CD4-positive, alpha-beta T cell treated with Interleukin-4 for 4 hours (primary cell): ENCODE results near the gene ATAD3A.
A peak's percentile ranks its signal among the peaks of the same experiment; 100 is the strongest.

ENCODE experiments used
- DNase-seq: peaks from one replicate; pipeline ENCODE4 v3.0.0-alpha.2; 2020

ATAD3A gene

DNA sequence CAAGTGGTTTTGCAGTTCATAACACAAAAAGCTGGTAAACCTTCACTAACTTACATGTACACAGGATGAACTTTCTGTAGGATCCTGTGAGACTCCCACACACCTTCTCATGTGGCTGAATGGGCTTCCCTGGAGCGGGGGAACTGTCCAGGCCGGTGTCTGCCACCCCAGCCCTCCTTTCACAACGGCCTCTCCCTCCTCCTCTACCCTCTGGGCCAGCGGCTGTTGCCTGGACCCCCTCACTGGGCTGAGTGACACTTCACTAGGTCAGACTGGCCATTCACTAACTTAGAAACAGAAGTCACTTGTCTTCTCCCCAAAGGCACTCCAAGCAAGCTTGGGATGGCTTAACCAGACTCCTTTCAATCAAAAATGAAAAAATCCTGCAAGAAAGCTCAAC is 46.6 kb downstream of the ATAD3A start:
- no peak for DNase-seq

DNA sequence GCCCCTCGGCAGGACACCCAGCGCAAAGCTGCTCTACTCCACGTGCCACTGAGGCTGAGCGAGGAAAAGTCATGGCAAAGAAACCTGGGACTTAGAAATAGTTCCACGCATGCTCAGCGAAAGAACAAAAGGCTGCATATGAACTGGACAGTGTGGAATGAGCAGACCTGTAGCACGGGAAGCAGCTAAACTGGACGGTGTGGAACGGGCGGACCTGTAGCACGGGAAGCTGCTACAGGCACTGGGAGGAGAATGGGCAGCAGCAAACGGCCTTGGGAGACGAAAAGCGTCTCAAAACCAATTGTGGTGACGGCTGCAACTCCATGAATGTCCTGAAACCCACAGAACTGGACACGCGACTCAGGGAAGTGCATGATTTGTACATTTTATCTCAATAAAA is 47.1 kb downstream of the ATAD3A start:
- DNase-seq = no peak

DNA sequence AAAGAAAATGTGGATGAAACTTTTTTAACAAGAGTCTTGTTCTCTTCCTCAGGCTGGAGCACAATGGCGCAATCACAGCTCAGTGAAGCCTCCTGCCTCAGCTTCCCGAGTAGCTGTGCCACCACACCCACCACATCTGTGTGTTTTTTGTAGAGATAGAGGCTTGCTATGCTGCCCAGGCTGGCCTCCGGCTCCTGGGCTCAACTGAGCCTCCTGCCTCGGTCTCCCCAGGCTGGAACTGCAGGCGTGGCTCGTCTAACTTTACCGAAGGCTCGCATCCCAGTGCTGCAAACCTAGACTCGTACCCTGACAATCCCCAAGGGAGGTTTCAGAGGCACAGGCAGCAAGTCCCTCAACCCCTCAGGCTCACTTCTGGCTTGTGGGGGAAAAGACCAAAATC is 48.2 kb downstream of the ATAD3A start:
- DNase-seq = no peak

DNA sequence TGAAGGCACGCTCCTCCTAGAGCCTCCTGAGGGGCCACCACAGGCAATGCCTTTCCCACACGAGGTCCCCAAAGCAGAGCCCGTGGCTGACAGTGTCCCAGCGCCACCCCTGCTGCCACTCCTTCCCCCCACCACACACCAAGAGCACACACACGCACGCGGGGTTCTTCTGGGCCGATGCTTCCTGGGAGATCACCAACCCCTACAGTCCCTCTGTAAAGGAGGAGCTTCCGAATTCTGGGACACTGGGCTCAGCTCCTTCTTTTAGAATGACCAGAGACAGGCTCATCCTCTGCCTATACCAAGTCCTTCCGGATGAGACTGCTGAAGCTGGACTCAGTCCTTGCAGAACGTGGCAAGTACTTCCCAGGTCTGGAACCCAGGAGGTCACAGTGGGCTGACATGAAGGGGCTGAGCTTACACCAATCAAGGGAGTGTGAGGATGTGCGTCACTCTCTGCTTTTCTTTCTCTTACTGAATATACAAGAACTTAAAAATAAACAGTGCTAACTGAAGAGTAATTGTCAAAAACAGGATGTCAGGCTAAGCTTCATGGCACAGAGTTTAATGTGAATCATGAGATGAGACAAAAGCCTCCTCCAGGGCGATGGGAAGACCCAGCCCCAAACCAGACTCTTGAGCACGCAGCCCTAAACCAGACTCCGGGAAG is 50.0 kb downstream of the ATAD3A start:
- no peak for DNase-seq

DNA sequence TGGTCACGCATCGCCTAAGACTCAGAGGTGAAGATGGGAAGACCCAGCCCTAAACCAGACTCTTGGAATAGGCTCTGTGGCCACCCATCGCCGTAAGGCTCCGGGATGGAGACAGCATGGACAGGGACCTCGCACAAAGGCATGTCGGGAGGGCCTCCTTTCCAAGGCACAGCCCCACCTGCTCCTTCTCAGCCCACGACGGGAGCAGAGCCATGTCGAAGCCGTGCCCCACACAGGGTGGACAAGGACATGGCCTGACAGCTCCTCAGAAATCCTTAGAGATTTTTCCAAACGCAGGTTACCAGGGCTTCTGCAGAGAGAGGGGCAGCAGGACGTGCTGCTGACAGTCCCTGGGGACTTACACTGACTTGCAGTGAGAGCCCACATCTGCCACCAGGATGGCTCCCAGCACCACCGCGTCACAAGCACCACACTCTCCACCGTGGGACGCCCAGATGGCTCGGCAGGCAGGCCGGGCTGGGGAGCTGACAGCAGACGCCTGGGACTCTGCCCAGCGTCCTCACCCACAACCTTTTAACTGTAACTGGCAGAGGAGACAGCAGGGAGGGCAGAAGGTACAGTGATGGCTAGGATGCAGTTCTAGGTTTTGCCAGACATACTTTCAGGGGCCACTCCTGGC is 50.7 kb downstream of the ATAD3A start:
- no peak for DNase-seq

DNA sequence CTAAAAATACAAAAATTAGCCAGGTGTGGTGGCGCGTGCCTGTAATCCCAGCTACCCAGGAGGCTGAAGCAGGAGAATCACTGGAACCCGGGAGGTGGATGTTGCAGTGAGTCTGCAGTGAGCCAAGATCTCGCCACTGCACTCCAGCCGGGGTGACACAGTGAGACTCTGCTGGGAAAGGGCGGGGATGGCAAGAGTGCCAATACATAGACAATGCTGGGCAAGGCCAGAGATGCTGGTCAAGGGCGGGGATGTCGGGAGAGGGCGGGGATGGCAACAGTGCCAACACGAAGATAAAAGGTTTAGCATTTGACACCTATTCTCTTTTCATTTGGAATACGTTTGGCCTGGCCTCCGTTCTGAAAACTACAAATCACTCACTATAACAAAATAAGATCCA is 51.7 kb downstream of the ATAD3A start:
- no peak for DNase-seq

DNA sequence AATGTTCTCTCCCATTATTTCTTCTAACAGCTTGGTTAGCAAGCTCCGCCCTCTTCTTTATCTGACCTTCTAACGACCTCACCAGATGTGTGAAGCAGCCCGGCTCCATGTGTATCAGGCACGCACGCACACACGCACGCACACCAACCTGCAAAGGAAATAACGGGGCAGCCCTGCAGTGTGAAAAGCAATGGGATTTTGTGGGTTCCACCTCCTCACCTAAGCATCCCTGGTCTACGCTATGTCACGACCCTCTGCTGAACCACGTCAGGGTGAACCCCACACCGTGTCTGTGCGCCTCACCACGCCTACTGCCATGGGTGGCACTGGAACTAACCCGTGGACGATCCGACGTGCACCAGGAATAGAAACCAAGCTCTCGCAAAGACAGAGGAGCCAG is 52.3 kb downstream of the ATAD3A start:
- DNase-seq = no peak

DNA sequence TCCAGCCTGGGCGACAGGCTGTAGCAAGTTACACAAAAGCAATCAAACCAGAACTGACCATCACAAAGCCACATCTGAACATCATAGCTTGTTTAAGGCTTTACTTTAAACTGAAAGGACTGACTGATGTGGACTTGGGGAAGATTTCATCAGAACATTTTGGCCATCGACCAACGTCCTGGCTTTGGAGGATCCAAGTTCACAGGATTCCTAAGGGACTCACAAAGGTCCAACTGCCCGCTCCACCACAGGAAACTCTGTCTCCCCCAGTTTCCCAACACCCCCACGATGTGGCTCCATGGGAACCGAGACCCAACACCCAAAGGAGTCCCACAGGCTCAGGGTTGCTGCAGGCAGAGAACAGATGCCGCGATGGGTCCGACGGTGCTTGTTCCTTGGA is 53.4 kb downstream of the ATAD3A start:
- no peak for DNase-seq

DNA sequence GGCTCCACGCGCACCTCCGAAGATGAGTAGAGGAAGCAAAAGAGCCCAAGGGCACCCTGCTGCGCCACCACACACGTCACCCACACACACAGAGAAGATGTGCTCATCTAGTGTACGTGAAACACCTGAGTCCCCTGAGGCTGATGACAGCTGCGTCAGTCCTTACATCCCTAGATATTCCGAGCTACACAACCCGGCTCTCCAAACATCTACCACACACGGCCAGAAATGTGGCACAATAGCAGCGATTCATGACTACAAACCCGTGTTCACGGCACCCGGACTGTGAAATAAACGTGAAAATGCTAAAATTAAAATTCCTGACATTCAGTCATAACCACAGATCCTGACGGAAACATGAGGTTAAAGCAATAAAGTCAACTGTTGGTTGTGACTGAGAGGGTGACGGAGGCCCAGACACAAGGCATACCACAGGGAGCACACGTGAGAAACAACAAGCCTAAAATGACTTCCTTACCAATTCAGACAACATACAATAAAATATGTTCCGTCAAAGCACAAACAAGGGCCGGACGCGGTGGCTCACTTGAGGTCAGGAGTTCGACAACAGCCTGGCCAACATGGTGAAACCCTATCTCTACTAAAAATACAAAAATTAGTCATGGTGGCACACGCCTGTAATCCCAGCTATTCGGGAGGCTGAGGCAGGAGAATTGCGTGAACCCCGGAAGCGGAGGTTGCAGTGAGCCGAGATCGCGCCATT is 55.4 kb downstream of the ATAD3A start:
- no peak for DNase-seq

DNA sequence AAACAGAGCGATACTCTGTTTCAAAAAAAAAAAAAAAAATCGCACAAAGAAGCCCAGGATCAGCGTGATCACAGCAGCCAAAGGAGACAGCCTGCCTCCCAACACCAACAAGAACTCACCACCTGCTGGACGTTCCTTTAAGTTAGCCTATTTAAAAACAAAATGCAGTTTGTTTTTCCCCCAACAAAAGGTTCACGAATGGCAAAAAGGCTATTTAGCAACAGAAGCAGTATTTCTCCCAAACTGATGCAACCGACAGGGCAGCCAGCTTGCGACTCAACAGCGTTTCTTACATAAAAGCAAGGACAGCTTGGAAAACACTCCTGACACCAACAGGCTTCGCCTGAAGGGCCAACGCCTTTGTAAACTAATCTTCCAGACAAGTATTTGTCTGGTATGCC is 55.9 kb downstream of the ATAD3A start:
- no peak for DNase-seq

DNA sequence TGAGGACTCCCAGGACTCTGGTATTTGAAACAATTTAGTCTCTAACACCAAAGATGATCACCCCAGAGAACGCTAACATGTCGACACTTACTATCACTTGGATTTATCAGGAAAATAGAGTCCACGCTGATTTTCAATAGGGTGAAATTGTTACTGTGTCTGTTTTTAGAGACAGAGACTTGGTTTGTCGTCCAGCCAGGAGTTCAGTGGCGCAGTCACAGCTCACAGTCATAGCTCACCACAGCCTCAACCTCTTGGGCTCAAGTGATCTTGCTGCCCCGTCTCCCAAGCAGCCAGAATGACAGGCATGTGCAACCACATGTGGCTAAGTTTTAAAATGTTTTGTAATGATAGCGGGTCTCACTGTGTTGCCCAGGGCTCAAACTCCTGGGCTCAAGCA is 57.4 kb downstream of the ATAD3A start:
- no peak for DNase-seq

DNA sequence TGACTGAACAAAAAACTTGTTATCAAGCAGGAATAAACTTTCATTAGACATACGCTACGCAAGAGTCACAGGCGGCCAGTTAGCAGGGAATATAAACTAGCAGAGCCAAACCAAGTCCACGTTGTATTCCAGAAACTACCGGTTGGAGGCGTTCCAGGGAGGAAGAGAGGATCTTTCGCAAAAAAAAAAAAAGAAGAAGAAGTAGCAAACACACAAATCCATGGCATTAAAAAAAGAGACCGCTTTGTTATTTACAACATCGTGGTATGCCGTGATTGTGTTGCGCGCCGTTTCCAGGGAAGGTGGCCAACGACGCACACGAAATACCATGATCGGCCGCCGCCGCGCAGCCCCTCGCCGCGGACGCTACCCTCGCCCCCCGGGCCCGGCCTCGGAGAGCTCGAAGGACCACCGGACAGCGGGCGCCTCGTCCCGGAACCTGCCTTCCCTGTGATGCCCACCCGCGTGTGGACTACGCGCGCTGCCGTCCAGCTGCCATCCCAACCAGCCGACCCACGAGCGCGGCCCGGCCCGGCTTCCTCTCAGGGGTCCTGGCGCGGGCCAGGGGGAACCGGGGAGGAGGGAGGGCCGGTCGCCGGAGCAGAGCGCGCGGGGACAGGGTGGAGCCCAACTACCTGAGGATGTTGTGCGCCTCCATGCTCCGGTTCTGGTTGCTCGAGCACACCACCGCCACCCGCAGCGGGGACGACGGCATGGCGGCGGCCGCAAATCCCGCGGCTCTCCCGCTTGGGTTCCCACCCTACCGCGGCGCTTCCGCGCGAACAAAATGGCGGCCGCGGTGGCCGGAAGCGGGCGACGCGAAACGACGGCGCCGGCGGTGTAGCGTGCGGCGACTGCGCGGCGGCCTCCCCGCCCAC is 62.1 kb downstream of the ATAD3A start:
- DNase-seq = peak; percentile 51

DNA sequence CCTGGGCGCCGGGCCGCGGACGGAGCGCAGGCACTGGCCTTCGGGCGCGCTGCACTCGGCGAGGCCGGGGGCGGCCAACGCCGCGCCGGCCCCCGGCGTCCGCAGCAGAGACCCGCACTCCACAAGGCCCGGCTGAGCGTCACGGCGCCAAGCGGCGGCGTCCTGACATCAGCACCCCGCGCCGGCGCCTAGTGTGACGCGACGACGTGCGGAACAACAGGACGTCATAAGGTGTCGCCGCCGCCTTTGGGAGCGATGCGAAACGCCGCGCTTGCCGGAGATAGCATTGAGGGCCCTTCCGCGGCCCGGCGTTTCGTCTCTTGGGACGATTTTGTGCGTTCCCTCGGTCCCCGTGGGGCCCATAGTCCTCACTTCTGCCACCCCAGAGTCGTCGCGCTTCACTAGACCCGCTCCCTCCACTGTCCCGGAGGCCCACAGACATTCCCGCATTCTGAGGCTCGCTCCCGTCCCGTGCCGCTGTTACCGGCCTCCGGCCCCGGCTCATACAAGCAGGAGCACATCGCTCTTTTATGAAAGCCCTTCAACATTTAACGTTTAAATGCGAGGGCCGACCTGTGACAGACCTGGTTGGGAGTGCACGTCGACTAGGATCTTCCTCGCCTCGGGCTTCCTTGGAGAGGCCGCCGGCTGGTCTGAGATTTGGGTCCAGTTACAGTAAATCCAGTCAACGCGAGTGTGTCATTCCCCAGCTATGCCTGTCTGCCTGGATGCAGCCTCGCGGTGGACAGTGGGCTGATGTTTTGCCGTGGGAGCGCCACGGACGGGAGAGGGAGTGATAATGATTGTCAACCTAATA is 63.0 kb downstream of the ATAD3A start, which contains the start of gene SSU72:
SSU72 (minus strand) TSS at position 143 of the 817 bp plus-strand sequence. CDS start 306 bp downstream, outside the sequence.
- peak; percentile 89 for DNase-seq

DNA sequence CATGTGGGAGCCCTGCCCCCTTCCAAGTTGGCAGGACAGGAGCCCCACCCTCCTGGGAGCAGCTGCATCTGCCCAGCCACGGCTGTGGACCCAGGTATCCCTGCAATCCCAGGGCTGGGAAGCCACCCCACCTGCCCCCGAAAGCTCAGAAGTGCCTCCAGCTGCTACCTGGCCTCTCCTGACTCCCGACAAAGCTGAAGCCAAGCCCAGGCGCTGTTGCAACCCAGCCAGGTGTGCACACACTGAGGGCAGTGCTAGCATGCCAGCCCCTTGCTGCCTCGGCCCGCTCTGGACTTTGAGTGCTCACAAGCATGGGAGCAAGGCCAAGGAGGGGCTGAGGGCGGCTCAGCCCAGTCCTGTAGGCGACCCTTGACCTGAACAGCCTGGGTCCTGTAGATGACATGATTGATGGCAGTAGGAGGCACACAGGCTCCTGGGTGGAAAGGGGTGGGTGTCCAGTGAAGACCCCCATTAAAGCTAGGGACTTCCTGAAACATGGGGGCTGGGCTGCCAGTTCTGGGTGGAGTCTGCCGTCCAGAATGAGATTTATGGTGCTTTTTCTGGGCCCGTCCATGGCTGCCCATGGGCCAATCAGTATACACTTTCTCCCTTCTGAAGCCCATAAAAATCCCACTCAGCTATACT is 65.5 kb downstream of the ATAD3A start:
- no peak for DNase-seq

DNA sequence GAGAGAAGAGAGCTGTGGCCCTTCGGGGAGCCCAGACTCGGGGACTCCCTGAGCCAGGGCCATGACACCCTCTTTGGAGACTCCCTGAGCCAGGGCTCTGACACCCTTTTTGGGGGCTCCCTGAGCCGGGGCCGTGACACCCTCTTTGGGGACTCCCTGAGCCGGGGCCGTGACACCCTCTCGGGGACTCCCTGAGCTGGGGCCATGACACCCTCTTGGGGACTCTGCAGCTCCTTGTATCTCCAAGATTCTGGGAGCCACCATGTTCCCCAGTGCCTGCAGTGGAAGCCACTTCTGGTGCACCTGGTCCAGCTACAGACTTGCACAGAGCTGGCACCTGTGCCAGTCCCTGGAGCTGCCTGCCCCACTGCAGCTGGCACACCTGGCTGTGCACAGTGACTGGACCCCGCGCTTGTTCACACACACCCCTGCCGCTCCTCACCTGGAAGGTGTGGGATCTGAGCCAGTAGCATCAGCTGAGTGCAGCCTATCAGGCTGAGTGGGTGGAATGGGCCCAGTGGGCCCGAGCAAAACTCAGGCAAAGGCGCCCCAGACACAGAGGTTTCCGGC is 66.5 kb downstream of the ATAD3A start:
- DNase-seq = no peak

DNA sequence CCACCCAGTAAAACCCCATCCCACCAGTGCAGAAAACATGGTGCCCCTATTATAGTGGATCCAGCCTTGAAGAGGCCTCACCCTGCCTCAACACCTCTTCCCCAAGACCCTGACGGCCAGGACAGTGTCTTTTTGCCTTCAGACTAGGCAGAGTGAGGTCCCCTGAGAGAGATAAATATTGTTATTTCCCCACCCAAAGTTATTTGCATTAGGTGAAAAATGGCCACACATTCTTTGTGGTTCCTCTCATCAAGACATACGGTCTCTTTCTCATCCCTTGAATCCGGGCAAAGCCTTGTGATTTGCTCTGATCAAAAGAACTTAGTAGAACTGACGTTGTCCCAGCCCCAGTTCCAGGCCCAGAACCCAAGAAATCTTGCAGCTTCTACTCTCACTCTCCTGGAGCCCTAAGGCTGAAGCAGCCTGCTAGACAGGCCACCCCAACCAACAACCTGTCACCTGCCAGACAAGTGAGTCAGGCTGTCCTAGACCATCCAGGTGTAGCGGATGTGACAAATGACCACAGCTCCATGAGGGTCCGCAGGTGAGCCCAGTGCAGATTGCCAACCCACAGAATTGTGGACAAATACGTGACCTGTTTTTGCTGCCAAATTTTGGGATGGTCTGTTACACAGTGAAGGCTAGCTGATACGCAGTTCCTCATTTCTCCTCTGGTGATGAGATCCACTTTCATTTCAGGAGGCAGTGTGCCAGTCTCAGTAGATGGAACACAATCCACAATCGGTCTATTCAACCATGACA is 70.8 kb downstream of the ATAD3A start:
- DNase-seq = no peak

DNA sequence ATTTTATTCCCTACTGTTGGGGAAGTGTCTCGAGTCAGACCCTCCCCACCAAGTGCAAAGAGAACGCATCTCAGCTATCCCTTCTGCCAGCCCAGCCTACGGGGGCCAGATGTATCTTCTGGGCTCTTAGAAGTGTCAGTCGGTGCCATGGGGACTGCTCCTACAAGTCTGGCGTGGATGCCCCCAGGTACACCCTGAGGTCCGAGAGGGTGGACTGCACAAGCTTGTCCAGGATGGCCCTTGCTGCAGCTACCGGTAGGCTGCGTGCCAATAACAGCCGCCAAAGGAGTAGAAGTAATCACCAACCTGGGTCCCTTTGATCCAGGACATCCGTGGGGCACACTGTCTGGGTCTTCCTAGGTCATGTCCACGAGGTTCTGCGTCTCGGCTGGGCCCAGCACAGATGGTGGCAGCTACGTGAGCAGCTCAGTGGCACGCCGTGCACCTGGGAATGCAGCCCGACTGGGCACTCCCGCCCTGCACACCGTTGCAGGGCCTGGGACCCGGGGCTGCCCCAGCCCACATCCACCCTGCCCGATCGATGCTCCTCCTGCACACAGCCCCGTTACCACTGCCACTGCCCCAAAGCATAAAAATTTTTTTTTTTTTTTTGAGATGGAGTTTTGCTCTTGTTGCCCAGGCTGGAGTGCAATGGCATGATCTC is 71.5 kb downstream of the ATAD3A start:
- no peak for DNase-seq
